Heart right ventricle (tissue), 16 donors: ENCODE results near the gene GLCE. TPM values are rescaled to one million over a fixed set of nuclear protein-coding genes. Genes with fewer than 3 reads are reported as not detected.

Experiments used
- ATAC-seq, 8 donors: fragments of 200-7000 bp; cut with Tn5 transposase; one replicate each; pipeline ENCODE4 v1.9.1; 2020; ENCODE audit warnings: mild to moderate bottlenecking in 8 of 8, moderate library complexity in 8 of 8, moderate number of reproducible peaks in 1 of 8
- DNase-seq, 2 donors: peaks; one replicate each; pipeline ENCODE4 v3.0.0-alpha.2; 2020
- H3K27ac ChIP-seq, 10 donors: fragments of 200-600 bp; sonication (generic) in 2 of 10; one replicate each; pipeline versions ENCODE4 v1.5.0 to v1.8.0; 2020 to 2022; ENCODE audit warnings: mild to moderate bottlenecking in 3 of 10
- H3K27me3 ChIP-seq, 7 donors: fragments of 200-600 bp; one replicate each; pipeline ENCODE4 v1.8.0; 2021 to 2022; ENCODE audit warnings: mild to moderate bottlenecking in 2 of 7
- H3K36me3 ChIP-seq, 9 donors: fragments of 200-600 bp; sonication (generic) in 1 of 9; one replicate each; pipeline versions ENCODE4 v1.5.0 to v1.8.0; 2020 to 2022; ENCODE audit warnings: mild to moderate bottlenecking in 2 of 9
- H3K4me1 ChIP-seq, 9 donors: fragments of 200-600 bp; sonication (generic) in 1 of 9; one replicate each; pipeline versions ENCODE4 v1.5.0 to v1.8.0; 2020 to 2022; ENCODE audit warnings: mild to moderate bottlenecking in 4 of 9
- H3K4me3 ChIP-seq, 10 donors: fragments of 200-600 bp; sonication (generic) in 2 of 10; one replicate each; pipeline versions ENCODE4 v1.5.0 to v1.8.0; 2020 to 2022; ENCODE audit warnings: mild to moderate bottlenecking in 7 of 10, moderate library complexity in 2 of 10
- H3K9me3 ChIP-seq, 11 donors: fragments of 200-600 bp in 10 of 11; sonication (generic) in 2 of 11; one replicate each; pipeline versions ENCODE4 v1.5.0 to v1.8.0; 2013 to 2022; ENCODE audit warnings: mild to moderate bottlenecking in 2 of 11, control low read depth in 1 of 11, moderate library complexity in 1 of 11
- CTCF ChIP-seq, 9 donors: fragments of 200-600 bp; sonication (generic) in 2 of 9; IDR thresholded peaks; one replicate each; pipeline versions ENCODE4 v1.5.0 to v1.8.0; 2021 to 2022; ENCODE audit warnings: antibody characterized with exemption in 9 of 9, mild to moderate bottlenecking in 5 of 9, moderate library complexity in 1 of 9
- WGBS, 2 donors: extraction: QIAGEN DNeasy Blood & Tissue Kit; methylation state at CpG; one replicate each; pipeline ENCODE4 v1.1.7; 2013; ENCODE audit warnings: inconsistent platforms in 1 of 2; 5-methylcytosine and 5-hydroxymethylcytosine counted together
- intact Hi-C, 10 donors: fragments of 100-400 bp; cut with DNase I; formaldehyde crosslinking; loops; one replicate each; pipeline versions ENCODE4 v1.11.1 to v1.14.2; 2022
- polyA plus RNA-seq, 2 donors: library from polyadenylated mRNA; stranded (reverse); fragments of 200-250 nt; gene quantifications; one replicate each; pipeline ENCODE4 v1.2.3, GENCODE V29; 2013
- total RNA-seq, 10 donors: library from RNA; stranded (reverse); fragmentation: NEBNext Ultra II Directional in 3 of 10; extraction: Animal tissue kit (Norgen Biotek cat#: 25700) in 3 of 10; gene quantifications; one replicate each; pipeline versions ENCODE4 v1.2.1 to v1.2.4, GENCODE V29; 2021 to 2023
- donor health status: Arrhythmogenic right ventricular cardiomyopathy.
- donor health status: ischemic (EF 13 %, LVEDD 7.1; RV severe dilation, severe dysfunction).
- donor health status: healthy with polysubstance abuse.
- donor health status: DM: no; HTN: yes; CAD: no.
- donor health status: DM: no; HTN: no; CAD: no.
- donor health status: ischemic (EF 25% LVEDD 6.9; RV normal size, moderate dysfunction).
- donor health status: ischemic (EF 25% LVEDD 5.7; RV mildly dilated, moderate dysfunction).
- donor health status: healthy.
- donor health status: DM: yes; HTN: yes; CAD: no.
- donor health status: Ischemic cardiomyopathy.
- donor health status: ischemic (EF 35%, LVEDD 5.7; RV mildly dilated, moderate dysfunction).
- donor health status: nonischemic (EF 11% LVEDD 7.7; RV severe dilation, severe dysfunction).
- donor health status: DM: yes; HTN: yes; CAD: no.
- donor health status: PGD.
- donor health status: ischemic (EF 29% LVEDD 5.4; RV normal size, mild dysfunction).
- donor health status: nonischemic (EF 23%, LVEDD 6.1; RV moderate dilation, normal function).

GLCE gene
- total and polyA plus RNA-seq, 12 donors: 5.4 to 13.3 (median 7.5) TPM

- DNase-seq: no peak
- Histone ChIP-seq H3K4me3 (no peak overlapping the region), H3K4me1 (no peaks in the 10 kb centered on the region), H3K27ac (no peak overlapping the region), H3K9me3 (peaks cover 0 to 9% (median 0%) of the 10 kb centered on the region in 11 donors), H3K36me3 (no peaks in the 10 kb centered on the region), H3K27me3 (no peaks in the 10 kb centered on the region)
- TF ChIP-seq CTCF (IDR thresholded peaks at IDR 0.05): no peak
- intact Hi-C loops: loop anchor here in 1 of 10 donors (10.0 kb wide), 1 partner anchor 53 kb away; the partner anchor contains the start of gene GLCE
- ATAC-seq: no peak
Measured at GRCh38 chr15:69217381-69217780, 56.9 kb downstream of the GLCE start.

- H3K9me3 ChIP-seq: peaks cover 0 to 24% (median 2%) of the 10 kb centered on the region in 11 donors
- no peak for TF ChIP-seq CTCF (IDR thresholded peaks at IDR 0.05)
- no peak overlapping the region for H3K27ac ChIP-seq
- DNase-seq: no peak
- no peak overlapping the region for H3K4me3 ChIP-seq
- ATAC-seq: no peak
- no peaks in the 10 kb centered on the region for H3K36me3 ChIP-seq
- H3K4me1 ChIP-seq: peaks cover 0 to 9% (median 0%) of the 10 kb centered on the region in 9 donors
- 96 to 100% methylated on average over 1 of the region's 1 CpG for WGBS, 2 donors
- no peaks in the 10 kb centered on the region for H3K27me3 ChIP-seq
- intact Hi-C loops: loop anchor here in 5 of 10 donors (5.0 to 10.0 kb wide), 5 partner anchors 55 to 162 kb away; partner anchors contain the start of gene GLCE (in 2 of the 5)
Measured at GRCh38 chr15:69219690-69220089, 59.3 kb downstream of the GLCE start.

DNA sequence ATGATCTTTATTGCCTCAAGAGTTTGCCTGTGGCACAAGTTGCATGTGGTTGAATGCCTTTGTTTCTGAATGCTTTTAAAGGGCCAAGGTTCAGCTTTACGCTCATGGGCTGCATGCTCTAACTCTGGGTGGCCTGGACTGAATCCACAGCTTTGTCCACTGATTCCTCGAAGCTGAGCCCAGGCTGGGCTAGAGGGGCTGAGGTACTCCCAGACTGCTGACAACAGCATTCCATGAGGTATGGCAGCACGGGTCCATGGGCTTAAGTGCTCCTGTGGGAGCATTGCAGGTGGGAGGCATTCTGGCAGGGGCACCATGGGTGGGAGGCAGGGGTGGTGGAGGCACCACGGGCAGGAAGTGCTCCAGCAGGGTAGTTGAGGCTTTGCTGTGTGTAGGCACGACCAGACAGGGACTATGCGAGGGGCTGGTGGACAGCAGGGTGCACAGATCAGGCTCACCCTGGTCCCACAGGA is 61.6 kb downstream of the GLCE start:
- peaks cover 0 to 24% (median 2%) of the 10 kb centered on the region in 11 donors for H3K9me3 ChIP-seq
- no peaks in the 10 kb centered on the region for H3K36me3 ChIP-seq
- TF ChIP-seq CTCF (IDR thresholded peaks at IDR 0.05): no peak
- H3K4me3 ChIP-seq: no peak overlapping the region
- H3K27ac ChIP-seq: no peak overlapping the region
- peaks cover 0 to 19% (median 0%) of the 10 kb centered on the region in 9 donors for H3K4me1 ChIP-seq
- whole genome bisulfite sequencing, 2 donors: 97% methylated on average over 6 of the region's 6 CpGs
- no peak for DNase-seq
- ATAC-seq: no peak
- intact Hi-C loops: loop anchor here in 4 of 10 donors (5.0 to 10.0 kb wide), 5 partner anchors 57 to 165 kb away; partner anchors contain the start of gene GLCE (in 1 of the 4)
- H3K27me3 ChIP-seq: no peaks in the 10 kb centered on the region

GRCh38 chr15:69223083-69223813 is 62.8 kb downstream of the GLCE start:
- WGBS, 2 donors: 95 to 96% methylated on average over 4 of the region's 4 CpGs
- Histone ChIP-seq H3K36me3 (no peaks in the 10 kb centered on the region), H3K27ac (no peak overlapping the region), H3K4me1 (peaks cover 0 to 19% (median 0%) of the 10 kb centered on the region in 9 donors), H3K9me3 (peaks cover 0 to 24% (median 2%) of the 10 kb centered on the region in 11 donors), H3K27me3 (no peaks in the 10 kb centered on the region), H3K4me3 (no peak overlapping the region)
- DNase-seq: no peak
- intact Hi-C loops: loop anchor here in 4 of 10 donors (5.0 to 10.0 kb wide), 5 partner anchors 58 to 166 kb away; partner anchors contain the start of gene GLCE (in 1 of the 4)
- no peak for ATAC-seq
- no peak for TF ChIP-seq CTCF (IDR thresholded peaks at IDR 0.05)
